Neural cell (in vitro differentiated cells): ENCODE data around the gene TTK.

Source experiments
- CTCF ChIP-seq: fragments of 450-650 bp; IDR thresholded peaks from 2 replicates; pipeline ENCODE4 v1.5.1; 2014; ENCODE audit warnings: antibody characterized with exemption, mild to moderate bottlenecking, moderate library complexity; ENCODE audit not compliant: poor library complexity, severe bottlenecking
- EP300 ChIP-seq: fragments of 450-650 bp; conservative IDR thresholded peaks from 2 replicates; pipeline ENCODE4 v1.6.1; 2014; ENCODE audit warnings: antibody characterized with exemption, mild to moderate bottlenecking, moderate library complexity; ENCODE audit not compliant: poor library complexity, severe bottlenecking
- POLR2AphosphoS5 ChIP-seq: IDR thresholded peaks from 2 replicates; pipeline ENCODE4 v1.6.1; 2012
- REST ChIP-seq: IDR thresholded peaks from 2 replicates; pipeline ENCODE4 v1.6.1; 2012; ENCODE audit warnings: borderline replicate concordance
- TAF1 ChIP-seq: IDR thresholded peaks from 2 replicates; pipeline ENCODE4 v1.6.1; 2012; ENCODE audit warnings: low read depth

- TF ChIP-seq TAF1, result no peak
- no peak for TF ChIP-seq POLR2AphosphoS5
- TF ChIP-seq EP300, result no peak
- no peak for TF ChIP-seq CTCF
- TF ChIP-seq REST, result no peak
Measured at GRCh38 chr6:79964607-79965081, 39.8 kb upstream of the TTK start.
